Smooth muscle cell (in vitro differentiated cells): ENCODE measurements around the gene SLC13A2. TPM values are rescaled to one million over a fixed set of nuclear protein-coding genes. Genes with fewer than 3 reads are reported as not detected.
"Not testable (repeated sequence)": the region's sequence is repeated elsewhere in the genome, so short reads cannot be mapped to it uniquely, and the experiment has no call there.

Experiments
- DNase-seq: peaks from one replicate; lab custom pipeline; 2025; ENCODE audit not compliant: unreplicated experiment; lab: John Stamatoyannopoulos, UW
- H2AFZ ChIP-seq: fragments of 200-600 bp; sonication (generic); 2 replicates; pipeline ENCODE4 v1.6.0; 2016; ENCODE audit warnings: antibody characterized with exemption, low read depth, mild to moderate bottlenecking
- H3F3A ChIP-seq: fragments of 200-600 bp; sonication (generic); 2 replicates; pipeline ENCODE4 v1.6.0; 2017; ENCODE audit warnings: antibody characterized with exemption, low read depth
- H3K27ac ChIP-seq: fragments of 200-600 bp; sonication (generic); 2 replicates; pipeline ENCODE4 v1.5.1; 2016; ENCODE audit warnings: low read depth, mild to moderate bottlenecking
- H3K27me3 ChIP-seq: fragments of 200-600 bp; sonication (generic); 2 replicates; pipeline ENCODE4 v1.6.1; 2016; ENCODE audit warnings: low read depth, mild to moderate bottlenecking
- H3K36me3 ChIP-seq: fragments of 200-600 bp; sonication (generic); 2 replicates; pipeline ENCODE4 v1.5.1; 2016; ENCODE audit warnings: low read depth
- H3K4me1 ChIP-seq: fragments of 200-600 bp; sonication (generic); 2 replicates; pipeline ENCODE4 v1.5.1; 2016; ENCODE audit warnings: low read depth
- H3K4me2 ChIP-seq: fragments of 200-600 bp; sonication (generic); 2 replicates; pipeline ENCODE4 v1.6.0; 2016; ENCODE audit warnings: mild to moderate bottlenecking
- H3K4me3 ChIP-seq: fragments of 200-600 bp; sonication (generic); 2 replicates; pipeline ENCODE4 v1.5.1; 2016; ENCODE audit warnings: mild to moderate bottlenecking
- H3K79me2 ChIP-seq: fragments of 200-600 bp; sonication (generic); 2 replicates; pipeline ENCODE4 v1.6.0; 2016; ENCODE audit warnings: low read depth, mild to moderate bottlenecking
- H3K9ac ChIP-seq: fragments of 200-600 bp; sonication (generic); 2 replicates; pipeline ENCODE4 v1.6.0; 2016; ENCODE audit warnings: low read depth
- H3K9me3 ChIP-seq: fragments of 200-600 bp; sonication (generic); replicated peaks from 2 replicates; pipeline ENCODE4 v1.5.1; 2016; ENCODE audit warnings: low read depth
- H4K20me1 ChIP-seq: fragments of 200-600 bp; sonication (generic); 2 replicates; pipeline ENCODE4 v1.6.0; 2016; ENCODE audit warnings: low read depth
- WGBS: methylation state at CpG from one replicate; pipeline ENCODE4 v1.1.7; 2016; ENCODE audit warnings: low lambda C conversion rate; 5-methylcytosine and 5-hydroxymethylcytosine counted together
- polyA plus RNA-seq: library from polyadenylated mRNA; unstranded; fragments of >200 nt; fragmentation: Nextera tagmentation; extraction: Ambion mirVana; gene quantifications from 2 replicates; pipeline ENCODE4 v1.2.1, GENCODE V29; 2016
- total RNA-seq: library from RNA; depleted of rRNA; stranded (reverse); fragments of >200 nt; gene quantifications from 2 replicates; pipeline ENCODE4 v1.2.3, GENCODE V29; 2014
- TF ChIP-seq, protein P1 (sequence below): fragments of 200-600 bp; sonication (generic); IDR thresholded peaks from 2 replicates; pipeline ENCODE4 v1.5.1; 2017; ENCODE audit warnings: borderline replicate concordance, mild to moderate bottlenecking, antibody characterized with exemption; ENCODE audit not compliant: insufficient read depth, poor library complexity, severe bottlenecking

The SLC13A2 gene
- total and polyA plus RNA-seq, 2 experiments from 2014 or later, result not detected

DNA sequence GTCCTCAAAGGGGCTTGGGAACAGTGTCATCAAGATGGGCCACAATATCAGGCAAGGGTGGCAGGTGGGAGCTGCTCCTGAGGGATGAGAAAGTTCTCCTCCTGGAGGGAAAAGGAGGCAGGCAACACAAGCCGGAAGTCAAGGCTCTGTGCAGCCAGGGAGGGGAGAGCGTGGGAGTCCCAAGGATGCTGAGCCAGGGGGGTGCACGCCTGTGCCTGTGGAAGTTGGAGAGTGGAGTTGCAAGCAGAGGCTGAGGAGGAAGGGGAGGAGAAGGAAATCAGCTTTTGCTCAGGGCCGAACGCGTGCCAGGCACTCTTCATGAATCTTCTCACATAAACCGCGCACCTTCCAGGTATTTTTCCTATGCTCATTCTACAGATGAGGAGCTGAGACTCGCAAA, 7.4 kb upstream of the SLC13A2 start:
- Histone ChIP-seq H3K9me3 (no peaks in the 10 kb centered on the region), H2AFZ (no peak overlapping the region), H3K4me1 (peaks cover 5% of the 10 kb centered on the region), H3K9ac (no peak overlapping the region), H3K79me2 (no peaks in the 10 kb centered on the region), H3K27me3 (no peaks in the 10 kb centered on the region), H3K4me3 (no peak overlapping the region), H3K27ac (no peak overlapping the region), H3K36me3 (no peaks in the 10 kb centered on the region), H3F3A (peaks cover 5% of the 10 kb centered on the region), H3K4me2 (peak overlapping the region; percentile 29), H4K20me1 (peaks cover 8% of the 10 kb centered on the region)
- DNase-seq, result no peak
- TF ChIP-seq, protein P1, sequence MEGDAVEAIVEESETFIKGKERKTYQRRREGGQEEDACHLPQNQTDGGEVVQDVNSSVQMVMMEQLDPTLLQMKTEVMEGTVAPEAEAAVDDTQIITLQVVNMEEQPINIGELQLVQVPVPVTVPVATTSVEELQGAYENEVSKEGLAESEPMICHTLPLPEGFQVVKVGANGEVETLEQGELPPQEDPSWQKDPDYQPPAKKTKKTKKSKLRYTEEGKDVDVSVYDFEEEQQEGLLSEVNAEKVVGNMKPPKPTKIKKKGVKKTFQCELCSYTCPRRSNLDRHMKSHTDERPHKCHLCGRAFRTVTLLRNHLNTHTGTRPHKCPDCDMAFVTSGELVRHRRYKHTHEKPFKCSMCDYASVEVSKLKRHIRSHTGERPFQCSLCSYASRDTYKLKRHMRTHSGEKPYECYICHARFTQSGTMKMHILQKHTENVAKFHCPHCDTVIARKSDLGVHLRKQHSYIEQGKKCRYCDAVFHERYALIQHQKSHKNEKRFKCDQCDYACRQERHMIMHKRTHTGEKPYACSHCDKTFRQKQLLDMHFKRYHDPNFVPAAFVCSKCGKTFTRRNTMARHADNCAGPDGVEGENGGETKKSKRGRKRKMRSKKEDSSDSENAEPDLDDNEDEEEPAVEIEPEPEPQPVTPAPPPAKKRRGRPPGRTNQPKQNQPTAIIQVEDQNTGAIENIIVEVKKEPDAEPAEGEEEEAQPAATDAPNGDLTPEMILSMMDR, result no peak
- 80% methylated on average over 9 of the region's 9 CpGs for WGBS

DNA sequence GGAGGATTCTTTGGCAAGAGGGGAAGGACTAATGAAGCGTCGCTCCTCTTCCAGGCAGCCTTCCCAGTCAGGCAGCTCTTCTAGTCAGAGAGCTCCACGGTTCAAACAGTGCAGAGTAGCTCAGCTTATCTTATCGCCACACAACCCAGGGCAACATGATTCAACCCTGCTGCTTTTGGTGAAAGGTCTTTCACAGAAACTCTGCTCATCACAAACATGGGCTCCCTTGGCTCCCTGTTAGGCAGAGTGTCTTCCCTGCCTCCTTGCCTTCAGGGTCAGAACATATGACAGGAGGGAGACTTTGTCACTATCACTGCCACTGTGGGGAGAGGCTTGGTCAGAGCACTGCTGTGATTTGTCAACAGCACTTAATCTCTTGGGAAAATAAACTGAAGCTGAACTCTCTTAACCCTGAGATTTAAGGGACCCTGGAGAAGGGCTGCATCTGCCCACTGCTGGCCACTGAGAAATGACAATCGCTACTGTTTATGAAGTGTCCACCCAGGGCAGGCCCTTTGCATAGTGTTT, 6.9 kb upstream of the SLC13A2 start:
- no peak overlapping the region for H2AFZ ChIP-seq
- 11% methylated on average over 5 of the region's 5 CpGs for WGBS
- DNase-seq, result no peak
- H3K4me3 ChIP-seq, result no peak overlapping the region
- H3K27ac ChIP-seq, result peak overlapping the region; percentile 42
- no peaks in the 10 kb centered on the region for H3K9me3 ChIP-seq
- TF ChIP-seq, protein P1, result no peak
- peaks cover 5% of the 10 kb centered on the region for H3K4me1 ChIP-seq
- H4K20me1 ChIP-seq, result peaks cover 8% of the 10 kb centered on the region
- no peak overlapping the region for H3K9ac ChIP-seq
- H3K36me3 ChIP-seq, result no peaks in the 10 kb centered on the region
- H3K4me2 ChIP-seq, result peak overlapping the region; percentile 65
- no peaks in the 10 kb centered on the region for H3K79me2 ChIP-seq
- peaks cover 5% of the 10 kb centered on the region for H3F3A ChIP-seq
- no peaks in the 10 kb centered on the region for H3K27me3 ChIP-seq

DNA sequence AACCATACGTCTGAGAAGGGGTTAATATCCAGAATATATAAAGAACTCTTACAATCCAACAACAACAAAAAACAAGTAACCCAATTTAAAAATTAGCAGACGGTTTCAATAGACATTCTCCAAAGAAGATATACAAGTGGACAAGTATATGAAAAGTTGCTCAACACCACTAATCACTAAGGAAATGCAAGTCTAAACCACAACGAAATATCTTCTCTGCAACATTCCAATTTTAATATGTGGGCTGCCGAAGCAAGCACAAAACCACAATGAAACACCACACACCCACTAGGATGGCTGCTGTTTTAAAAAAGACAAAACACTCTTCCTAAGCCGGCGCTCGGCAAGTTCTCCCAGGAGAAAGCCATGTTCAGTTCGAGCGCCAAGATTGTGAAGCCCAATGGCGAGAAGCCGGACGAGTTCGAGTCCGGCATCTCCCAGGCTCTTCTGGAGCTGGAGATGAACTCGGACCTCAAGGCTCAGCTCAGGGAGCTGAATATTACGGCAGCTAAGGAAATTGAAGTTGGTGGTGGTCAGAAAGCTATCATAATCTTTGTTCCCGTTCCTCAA, 5.9 kb upstream of the SLC13A2 start:
- Histone ChIP-seq H2AFZ (no peak overlapping the region), H3K36me3 (no peaks in the 10 kb centered on the region), H3K4me3 (no peak overlapping the region), H3F3A (peaks cover 5% of the 10 kb centered on the region), H3K9ac (no peak overlapping the region), H3K27ac (peak overlapping the region; percentile 42), H3K4me2 (peak overlapping the region; percentile 65), H3K79me2 (no peaks in the 10 kb centered on the region), H3K4me1 (peaks cover 5% of the 10 kb centered on the region), H3K27me3 (no peaks in the 10 kb centered on the region), H3K9me3 (no peaks in the 10 kb centered on the region), H4K20me1 (peaks cover 8% of the 10 kb centered on the region)
- TF ChIP-seq, protein P1, result no peak
- no peak for DNase-seq
- 42% methylated on average over 17 of the region's 17 CpGs for WGBS

DNA sequence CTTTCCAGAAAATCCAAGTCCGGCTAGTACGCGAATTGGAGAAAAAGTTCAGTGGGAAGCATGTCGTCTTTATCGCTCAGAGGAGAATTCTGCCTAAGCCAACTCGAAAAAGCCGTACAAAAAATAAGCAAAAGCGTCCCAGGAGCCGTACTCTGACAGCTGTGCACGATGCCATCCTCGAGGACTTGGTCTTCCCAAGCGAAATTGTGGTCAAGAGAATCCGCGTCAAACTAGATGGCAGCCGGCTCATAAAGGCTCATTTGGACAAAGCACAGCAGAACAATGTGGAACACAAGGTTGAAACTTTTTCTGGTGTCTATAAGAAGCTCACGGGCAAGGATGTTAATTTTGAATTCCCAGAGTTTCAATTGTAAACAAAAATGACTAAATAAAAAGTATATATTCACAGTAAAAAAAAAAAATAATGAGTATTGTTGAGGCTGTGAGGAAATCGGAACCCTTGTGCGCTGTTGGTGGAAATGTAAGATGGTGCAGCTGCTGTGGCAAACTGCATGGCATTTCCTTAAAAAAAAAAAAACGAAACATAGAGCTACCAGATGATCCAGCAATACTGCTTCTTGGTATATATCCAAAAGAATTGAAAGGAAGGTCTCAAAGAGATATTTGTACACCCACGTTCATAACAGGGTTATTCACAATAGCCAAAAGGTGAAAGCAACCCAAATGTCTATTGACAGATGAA, 5.3 kb upstream of the SLC13A2 start:
- not testable (repeated sequence) for H3K36me3 ChIP-seq, H3K4me1 ChIP-seq, H2AFZ ChIP-seq, H4K20me1 ChIP-seq, H3K27me3 ChIP-seq, H3K4me2 ChIP-seq, H3K9ac ChIP-seq, H3F3A ChIP-seq, DNase-seq, H3K9me3 ChIP-seq, H3K4me3 ChIP-seq, H3K79me2 ChIP-seq, H3K27ac ChIP-seq
- WGBS, result 73% methylated on average over 20 of the region's 20 CpGs
